NCI-H82 treated with DMSO at 0.1 percent for 48 hours (cell line): ENCODE results near the gene RORC.
"Not testable (repeated sequence)": the region's sequence is repeated elsewhere in the genome, so short reads cannot be mapped to it uniquely, and the experiment has no call there.

Source experiments
- DNase-seq: peaks from one replicate; lab custom pipeline; 2025; ENCODE audit not compliant: unreplicated experiment; lab: John Stamatoyannopoulos, UW

Gene RORC

DNA sequence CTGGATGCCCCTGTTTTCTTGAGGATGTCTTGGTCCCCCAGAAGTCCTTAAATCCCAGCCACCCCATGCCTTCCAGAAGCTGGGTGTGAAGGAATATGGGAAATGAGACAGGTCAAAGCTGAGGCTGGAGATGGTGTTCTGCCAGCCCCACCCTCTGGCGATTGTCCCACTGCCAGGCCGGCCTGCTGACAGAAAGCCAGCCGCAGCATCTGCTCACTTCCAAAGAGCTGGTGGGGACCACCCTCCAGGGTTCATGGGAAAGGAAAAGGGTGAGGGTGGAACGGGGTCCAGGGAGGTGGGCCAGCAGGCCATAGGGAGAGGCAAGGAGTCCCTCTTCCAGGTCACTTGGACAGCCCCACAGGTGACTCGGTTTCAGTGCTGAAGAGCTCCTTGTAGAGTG lies 24.5 kb downstream of the RORC start:
- DNase-seq = no peak

- DNase-seq = no peak
These were observed 25.4 kb downstream of the RORC start for GRCh38 chr1:151806170-151806569.

DNA sequence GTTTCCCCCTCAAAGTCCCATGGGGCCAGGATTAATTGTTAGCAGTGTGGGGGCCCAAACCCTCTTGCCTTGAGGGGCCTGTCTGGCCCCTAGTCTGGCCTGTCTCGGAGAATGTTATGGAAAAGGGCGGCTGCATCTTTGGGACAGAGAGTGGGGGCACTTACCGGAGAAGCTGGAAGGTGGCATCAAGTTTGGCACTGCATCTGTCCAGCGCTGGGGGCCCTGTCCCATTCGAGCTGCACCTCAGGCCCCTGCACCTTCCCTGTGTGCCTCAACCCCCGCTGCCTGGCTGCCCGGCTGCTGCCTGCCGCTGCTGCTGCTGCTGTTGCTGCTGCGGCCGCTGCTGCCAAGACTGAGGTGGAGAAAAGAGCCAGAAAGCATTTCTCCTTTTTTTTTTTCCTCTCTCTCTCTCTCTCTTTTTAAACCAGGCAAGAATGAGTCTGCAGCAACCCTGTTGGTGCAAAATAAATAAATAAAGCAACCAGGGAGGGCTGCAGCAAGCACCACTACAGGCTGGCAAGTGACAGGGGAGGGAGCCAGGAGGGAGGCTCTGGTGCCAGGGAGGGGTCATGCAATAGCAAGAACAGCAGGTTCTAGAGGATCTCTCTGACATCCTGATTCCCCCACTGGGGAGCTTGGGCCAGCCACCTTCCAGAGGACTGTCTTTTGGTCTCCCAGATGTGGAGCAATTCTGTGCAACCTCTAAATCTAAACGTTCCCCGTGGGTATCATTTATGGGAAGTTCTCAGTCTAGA lies 26.4 kb downstream of the RORC start, which contains the start of gene LINGO4:
Gene LINGO4, minus strand, starts transcription at position 354 of the 755 bp plus-strand sequence. CDS start 2,715 bp downstream, outside the sequence.
- DNase-seq = no peak

- DNase-seq = no peak
These were observed 27.7 kb downstream of the RORC start for GRCh38 chr1:151803915-151804314.

GRCh38 chr1:151803164-151803563 lies 28.4 kb downstream of the RORC start:
- DNase-seq = no peak

GRCh38 chr1:151802372-151802771 lies 29.2 kb downstream of the RORC start:
- no peak for DNase-seq

- no peak for DNase-seq
These were observed 29.8 kb downstream of the RORC start for GRCh38 chr1:151801846-151802245.

GRCh38 chr1:151801310-151801820 lies 30.2 kb downstream of the RORC start:
- no peak for DNase-seq

GRCh38 chr1:151800830-151801229 lies 30.8 kb downstream of the RORC start:
- no peak for DNase-seq

GRCh38 chr1:151799179-151800022 lies 32.2 kb downstream of the RORC start:
- no peak for DNase-seq

DNA sequence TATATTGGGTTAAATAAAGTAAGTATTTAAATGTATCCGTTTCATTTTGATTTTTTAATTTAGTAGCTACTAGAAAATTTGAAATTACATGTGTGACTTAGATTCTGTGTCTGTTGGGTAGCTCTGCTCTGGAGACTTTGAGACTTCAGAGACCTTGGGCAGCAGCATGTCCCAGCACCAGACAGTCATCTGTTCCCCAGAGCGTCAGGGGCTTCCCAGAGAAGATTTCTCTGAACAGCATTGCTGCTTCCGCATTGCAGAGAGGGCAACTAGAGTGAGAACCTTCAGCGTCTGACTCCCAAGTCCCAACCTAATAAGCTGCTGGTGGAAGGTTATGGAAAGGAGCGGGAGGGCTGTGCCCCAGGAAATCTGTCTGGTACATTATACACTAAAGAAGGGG lies 33.0 kb downstream of the RORC start:
- DNase-seq = no peak

GRCh38 chr1:151790940-151791651 lies 40.5 kb downstream of the RORC start:
- no peak for DNase-seq

GRCh38 chr1:151790071-151790939 lies 41.3 kb downstream of the RORC start, which contains the start of gene TDRKH:
Gene TDRKH, minus strand, starts transcription at chr1:151790500. Its CDS starts 7,478 bp downstream, at chr1:151783022.
- peak; percentile 100 for DNase-seq

- DNase-seq = no peak
These were observed 43.9 kb downstream of the RORC start for GRCh38 chr1:151787689-151788088.

DNA sequence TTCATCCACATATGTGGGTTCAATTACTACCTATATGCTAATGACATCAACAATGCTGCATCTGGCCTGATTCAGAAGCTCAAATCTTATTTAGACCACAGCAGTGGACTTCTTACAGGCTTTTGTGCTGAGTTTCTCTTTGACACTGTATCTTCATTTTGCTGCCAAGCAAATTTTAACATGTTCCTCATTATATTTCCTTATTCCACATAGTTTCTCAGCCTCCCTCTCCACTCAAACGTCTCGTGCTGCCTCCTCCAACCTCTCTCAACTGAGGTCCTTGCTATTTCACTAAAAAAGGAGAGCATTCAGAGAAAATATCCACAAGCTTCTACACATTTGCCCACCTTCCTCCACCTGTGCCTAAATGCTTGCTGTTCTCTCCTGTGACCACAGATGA lies 47.8 kb downstream of the RORC start:
- DNase-seq = no peak

DNA sequence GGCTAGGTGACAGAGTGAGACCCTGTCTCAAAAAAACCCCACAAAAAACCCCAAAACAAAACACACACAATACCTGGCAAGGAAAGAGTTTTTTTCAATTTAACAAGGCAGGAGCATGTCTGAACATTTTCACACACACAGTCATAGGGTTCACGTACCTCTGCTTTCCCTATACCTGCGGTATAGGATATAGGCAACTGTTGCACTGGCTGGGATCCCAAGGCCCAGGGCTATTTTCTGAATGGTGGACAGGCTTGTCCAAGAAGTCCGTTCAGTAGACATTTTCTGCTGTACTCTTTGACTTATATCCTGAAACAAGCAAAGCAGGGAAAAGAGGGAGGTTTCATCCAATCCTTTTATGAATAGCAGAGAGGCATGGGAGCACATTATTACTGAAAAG lies 48.9 kb downstream of the RORC start:
- no peak for DNase-seq

- DNase-seq = not testable (repeated sequence)
These were observed 49.6 kb downstream of the RORC start for GRCh38 chr1:151782026-151782425.

GRCh38 chr1:151780736-151781135 lies 50.9 kb downstream of the RORC start:
- DNase-seq = not testable (repeated sequence)

GRCh38 chr1:151779852-151780251 lies 51.8 kb downstream of the RORC start:
- no peak for DNase-seq

GRCh38 chr1:151777317-151777716 lies 54.3 kb downstream of the RORC start:
- no peak for DNase-seq
